A549 (cell line): ENCODE results near the gene MAD1L1.

Source experiments
- CTCF ChIP-seq: fragments of >200 bp; sonication (Bioruptor Twin); formaldehyde crosslinking; IDR thresholded peaks from 3 replicates; pipeline ENCODE4 v1.5.1; 2016
- RAD21 ChIP-seq, 2 experiments: fragments of >200 bp in 1 of 2; sonication (Bioruptor Twin) in 1 of 2; formaldehyde crosslinking in 1 of 2; IDR thresholded peaks in 1 of 2; conservative IDR thresholded peaks in 1 of 2; 2 replicates in 1 of 2; 3 replicates in 1 of 2; pipeline ENCODE4 v1.6.1; 2012 to 2018; ENCODE audit warnings: inconsistent platforms in 1 of 2

GRCh38 chr7:2052657-2053048 is 180.1 kb downstream of the MAD1L1 start:
- TF ChIP-seq CTCF, result no peak
- TF ChIP-seq RAD21 (conservative IDR thresholded peaks at IDR 0.05 in 1 of 2, IDR thresholded peaks at IDR 0.05 in 1 of 2), result no peak
